SK-N-SH (cell line): ENCODE results near the gene C6. TPM values are rescaled to one million over a fixed set of nuclear protein-coding genes. Genes with fewer than 3 reads are reported as not detected.

Experiments
- CTCF ChIA-PET: fragments of 300-600, 350-600 bp; formaldehyde crosslinking; extraction: SDS; loops from one replicate; lab custom pipeline; 2021; lab: Yijun Ruan, JAX
- POLR2A ChIA-PET: fragments of 350-600 bp; sonication (Branson Sonifier 250); formaldehyde crosslinking; extraction: SDS; loops from one replicate; lab custom pipeline; 2020; ENCODE audit warnings: antibody characterized with exemption, inconsistent platforms; lab: Yijun Ruan, JAX
- DNase-seq: peaks from one replicate; pipeline ENCODE4 v3.0.0; 2012
- H2AFZ ChIP-seq: fragments of 200-600 bp; sonication (generic); 2 replicates; pipeline ENCODE4 v1.8.1; 2016; ENCODE audit warnings: antibody characterized with exemption, mild to moderate bottlenecking, low read depth
- H3F3A ChIP-seq: fragments of 200-600 bp; sonication (generic); replicated peaks from 2 replicates; pipeline ENCODE3; 2016; ENCODE audit warnings: antibody characterized with exemption, mild to moderate bottlenecking; ENCODE audit not compliant: insufficient read depth
- H3K27ac ChIP-seq, 2 experiments: fragments of 200-500 bp in 1 of 2; fragments of 200-600 bp in 1 of 2; sonication (Bioruptor generic) in 1 of 2; sonication (generic), shearing (Covaris generic) in 1 of 2; 2 replicates each; pipeline versions ENCODE4 v1.5.1 to v1.6.1; 2014 to 2016; ENCODE audit warnings: low read depth in 2 of 2, inconsistent platforms in 1 of 2, low read length in 1 of 2, mild to moderate bottlenecking in 1 of 2, mixed read lengths in 1 of 2
- H3K27me3 ChIP-seq: fragments of 200-600 bp; sonication (generic), shearing (Covaris generic); 2 replicates; pipeline ENCODE4 v1.6.1; 2016; ENCODE audit warnings: mixed run types; ENCODE audit not compliant: insufficient read depth
- H3K36me3 ChIP-seq, 2 experiments: fragments of 200-500 bp in 1 of 2; fragments of 200-600 bp in 1 of 2; sonication (Bioruptor generic) in 1 of 2; sonication (generic) in 1 of 2; replicated peaks in 1 of 2; 2 replicates each; pipeline versions ENCODE3 to v1.5.1; 2014 to 2016; ENCODE audit warnings: low read length in 1 of 2, mild to moderate bottlenecking in 1 of 2; ENCODE audit not compliant: insufficient read depth in 2 of 2, control insufficient read depth in 1 of 2
- H3K4me1 ChIP-seq, 2 experiments: fragments of 200-500 bp in 1 of 2; fragments of 200-600 bp in 1 of 2; sonication (Bioruptor generic) in 1 of 2; sonication (generic), shearing (Covaris generic) in 1 of 2; 2 replicates each; pipeline versions ENCODE4 v1.5.1 to v1.6.1; 2014 to 2016; ENCODE audit warnings: low read depth in 1 of 2, low read length in 1 of 2, mixed run types in 1 of 2; ENCODE audit not compliant: insufficient read depth in 2 of 2, control insufficient read depth in 1 of 2
- H3K4me2 ChIP-seq: fragments of 200-600 bp; sonication (generic), shearing (Covaris generic); 2 replicates; pipeline ENCODE4 v1.6.1; 2017; ENCODE audit warnings: mixed run types
- H3K4me3 ChIP-seq, 2 experiments: fragments of 200-500 bp in 1 of 2; fragments of 200-600 bp in 1 of 2; sonication (Bioruptor generic) in 1 of 2; sonication (generic), shearing (Covaris generic) in 1 of 2; 2 replicates each; pipeline versions ENCODE4 v1.5.1 to v1.8.1; 2014 to 2016; ENCODE audit warnings: low read depth in 2 of 2, inconsistent platforms in 1 of 2, low read length in 1 of 2, mild to moderate bottlenecking in 1 of 2, mixed read lengths in 1 of 2, moderate library complexity in 1 of 2
- H3K79me2 ChIP-seq: fragments of 200-600 bp; sonication (generic); 2 replicates; pipeline ENCODE4 v1.8.1; 2017; ENCODE audit warnings: mild to moderate bottlenecking; ENCODE audit not compliant: insufficient read depth
- H3K9ac ChIP-seq: fragments of 200-600 bp; sonication (generic); 2 replicates; pipeline ENCODE4 v1.6.1; 2017; ENCODE audit warnings: mixed run types
- H3K9me2 ChIP-seq: fragments of 200-600 bp; sonication (generic); 2 replicates; pipeline ENCODE4 v1.6.1; 2017; ENCODE audit warnings: mixed run types
- H3K9me3 ChIP-seq: fragments of 200-600 bp; sonication (generic); 2 replicates; pipeline ENCODE4 v1.6.1; 2017; ENCODE audit warnings: mixed run types, mild to moderate bottlenecking, moderate library complexity
- H4K20me1 ChIP-seq: fragments of 200-600 bp; sonication (generic); 2 replicates; pipeline ENCODE4 v1.6.1; 2017; ENCODE audit warnings: mild to moderate bottlenecking, mixed run types; ENCODE audit not compliant: insufficient read depth
- EP300 ChIP-seq, 2 experiments: IDR thresholded peaks; 2 replicates each; pipeline versions ENCODE4 v1.4.0 to v1.6.1; 2012; ENCODE audit warnings: borderline replicate concordance in 1 of 2, low read depth in 1 of 2, low read length in 1 of 2
- FOXM1 ChIP-seq: IDR thresholded peaks from 2 replicates; pipeline ENCODE4 v1.4.0; 2012; ENCODE audit warnings: low read depth, mild to moderate bottlenecking
- GABPA ChIP-seq: IDR thresholded peaks from 2 replicates; pipeline ENCODE4 v1.4.0; 2012; ENCODE audit warnings: low read depth, mild to moderate bottlenecking
- GATA2 ChIP-seq: sonication (generic); formaldehyde crosslinking; IDR thresholded peaks from 2 replicates; pipeline ENCODE4 v1.5.0; 2020; ENCODE audit warnings: mild to moderate bottlenecking, missing genetic modification reagents
- JUND ChIP-seq: IDR thresholded peaks from 2 replicates; pipeline ENCODE4 v1.4.0; 2012
- MAX ChIP-seq: IDR thresholded peaks from 2 replicates; pipeline ENCODE4 v1.4.0; 2012; ENCODE audit warnings: low read depth
- MEF2A ChIP-seq: IDR thresholded peaks from 2 replicates; pipeline ENCODE4 v1.4.0; 2012; ENCODE audit warnings: low read depth, borderline replicate concordance
- MXI1 ChIP-seq: IDR thresholded peaks from 2 replicates; pipeline ENCODE4 v1.6.1; 2012; ENCODE audit warnings: mild to moderate bottlenecking, low read depth, low read length, improper control_type of control experiment
- NRF1 ChIP-seq: IDR thresholded peaks from 2 replicates; pipeline ENCODE4 v1.6.1; 2012; ENCODE audit warnings: low read depth, mild to moderate bottlenecking, low read length
- RAD21 ChIP-seq: IDR thresholded peaks from 2 replicates; pipeline ENCODE4 v1.6.1; 2012; ENCODE audit warnings: mild to moderate bottlenecking, low read length
- RCOR1 ChIP-seq: fragments of 150-350 bp; IDR thresholded peaks from 2 replicates; pipeline ENCODE4 v1.6.1; 2017; ENCODE audit warnings: antibody characterized with exemption, low read length
- RFX5 ChIP-seq: IDR thresholded peaks from 2 replicates; pipeline ENCODE4 v1.6.1; 2012; ENCODE audit warnings: mild to moderate bottlenecking, improper control_type of control experiment, low read length
- RXRA ChIP-seq: IDR thresholded peaks from 2 replicates; pipeline ENCODE4 v1.4.0; 2012; ENCODE audit warnings: low read depth, mild to moderate bottlenecking, borderline replicate concordance
- SIN3A ChIP-seq: IDR thresholded peaks from 2 replicates; pipeline ENCODE4 v1.6.1; 2012; ENCODE audit warnings: low read depth, mild to moderate bottlenecking, low read length, moderate library complexity, borderline replicate concordance
- TCF12 ChIP-seq: IDR thresholded peaks from 2 replicates; pipeline ENCODE4 v1.4.0; 2012
- USF1 ChIP-seq: IDR thresholded peaks from 2 replicates; pipeline ENCODE4 v1.4.0; 2012; ENCODE audit warnings: low read depth, borderline replicate concordance
- YY1 ChIP-seq: IDR thresholded peaks from 2 replicates; pipeline ENCODE4 v1.4.0; 2012; ENCODE audit warnings: low read depth, mild to moderate bottlenecking
- WGBS: methylation state at CpG from one replicate; pipeline ENCODE4 v1.1.6; 2017; ENCODE audit warnings: low lambda C conversion rate; 5-methylcytosine and 5-hydroxymethylcytosine counted together
- polyA plus RNA-seq, 3 experiments: library from polyadenylated mRNA; depleted of rRNA; stranded (reverse); fragments of >200 nt; gene quantifications; 2 replicates each; pipeline ENCODE4 v1.2.3, GENCODE V29; 2012
- TF ChIP-seq, protein P1 (sequence below): fragments of 150-350 bp; IDR thresholded peaks from 2 replicates; pipeline ENCODE4 v1.6.1; 2017; ENCODE audit warnings: antibody characterized with exemption, low read length, low read depth, borderline replicate concordance
- TF ChIP-seq, protein P2 (sequence below): fragments of 200-600 bp; sonication (generic); IDR thresholded peaks from 2 replicates; pipeline ENCODE4 v1.6.1; 2017; ENCODE audit warnings: antibody characterized with exemption, mild to moderate bottlenecking, moderate library complexity
- TF ChIP-seq, protein P3 (sequence below): IDR thresholded peaks from 2 replicates; pipeline ENCODE4; 2012

The C6 gene
- polyA plus RNA-seq, 1 of the 3 experiments (the other 2 are of a cell fraction) = 0.08 TPM

GRCh38 chr5:41252036-41252435 lies 38.7 kb upstream of the C6 start:
- Histone ChIP-seq H3K9me3 (no peaks in the 10 kb centered on the region), H3K9ac (no peak overlapping the region), H3K4me3 (no peak overlapping the region), H3K27ac (no peak overlapping the region), H3K36me3 (no peaks in the 10 kb centered on the region), H3F3A (no peaks in the 10 kb centered on the region), H2AFZ (no peak overlapping the region), H3K27me3 (no peaks in the 10 kb centered on the region), H4K20me1 (no peaks in the 10 kb centered on the region)
- DNase-seq = no peak
- TF ChIP-seq MEF2A (no peak), FOXM1 (no peak), RAD21 (no peak), JUND (no peak)
- TF ChIP-seq, all 33 proteins: peak for 0
- POLR2A ChIA-PET = no interaction called here
- Histone ChIP-seq H3K4me1 (no peaks in the 10 kb centered on the region), H3K9me2 (no peaks in the 10 kb centered on the region), H3K79me2 (no peaks in the 10 kb centered on the region), H3K4me2 (no peak overlapping the region)
- CTCF ChIA-PET = interaction anchor here (3.0 kb wide), 1 partner anchor 347 kb away, joined by 13 read pairs; no protein-coding TSS in a partner anchor

GRCh38 chr5:41250351-41250987 lies 37.1 kb upstream of the C6 start:
- H3K79me2 ChIP-seq = no peaks in the 10 kb centered on the region
- CTCF ChIA-PET = interaction anchor here (3.0 kb wide), 1 partner anchor 346 kb away, joined by 13 read pairs; no protein-coding TSS in a partner anchor
- H2AFZ ChIP-seq = no peak overlapping the region
- no peak for DNase-seq
- no peaks in the 10 kb centered on the region for H3K4me1 ChIP-seq
- H3K27ac ChIP-seq = no peak overlapping the region
- 45% methylated on average over 2 of the region's 2 CpGs for WGBS
- no peak overlapping the region for H3K4me3 ChIP-seq
- no peaks in the 10 kb centered on the region for H3K9me2 ChIP-seq
- H3K9ac ChIP-seq = no peak overlapping the region
- no peaks in the 10 kb centered on the region for H3F3A ChIP-seq
- H3K9me3 ChIP-seq = no peaks in the 10 kb centered on the region
- TF ChIP-seq RXRA = no peak
- TF ChIP-seq, protein P1, sequence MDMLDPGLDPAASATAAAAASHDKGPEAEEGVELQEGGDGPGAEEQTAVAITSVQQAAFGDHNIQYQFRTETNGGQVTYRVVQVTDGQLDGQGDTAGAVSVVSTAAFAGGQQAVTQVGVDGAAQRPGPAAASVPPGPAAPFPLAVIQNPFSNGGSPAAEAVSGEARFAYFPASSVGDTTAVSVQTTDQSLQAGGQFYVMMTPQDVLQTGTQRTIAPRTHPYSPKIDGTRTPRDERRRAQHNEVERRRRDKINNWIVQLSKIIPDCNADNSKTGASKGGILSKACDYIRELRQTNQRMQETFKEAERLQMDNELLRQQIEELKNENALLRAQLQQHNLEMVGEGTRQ = no peak
- TF ChIP-seq EP300 (IDR thresholded peaks at IDR 0.05; ENCODE audit: borderline replicate concordance in 1 of 2, low read depth in 1 of 2, low read length in 1 of 2) = no peak
- TF ChIP-seq, protein P2, sequence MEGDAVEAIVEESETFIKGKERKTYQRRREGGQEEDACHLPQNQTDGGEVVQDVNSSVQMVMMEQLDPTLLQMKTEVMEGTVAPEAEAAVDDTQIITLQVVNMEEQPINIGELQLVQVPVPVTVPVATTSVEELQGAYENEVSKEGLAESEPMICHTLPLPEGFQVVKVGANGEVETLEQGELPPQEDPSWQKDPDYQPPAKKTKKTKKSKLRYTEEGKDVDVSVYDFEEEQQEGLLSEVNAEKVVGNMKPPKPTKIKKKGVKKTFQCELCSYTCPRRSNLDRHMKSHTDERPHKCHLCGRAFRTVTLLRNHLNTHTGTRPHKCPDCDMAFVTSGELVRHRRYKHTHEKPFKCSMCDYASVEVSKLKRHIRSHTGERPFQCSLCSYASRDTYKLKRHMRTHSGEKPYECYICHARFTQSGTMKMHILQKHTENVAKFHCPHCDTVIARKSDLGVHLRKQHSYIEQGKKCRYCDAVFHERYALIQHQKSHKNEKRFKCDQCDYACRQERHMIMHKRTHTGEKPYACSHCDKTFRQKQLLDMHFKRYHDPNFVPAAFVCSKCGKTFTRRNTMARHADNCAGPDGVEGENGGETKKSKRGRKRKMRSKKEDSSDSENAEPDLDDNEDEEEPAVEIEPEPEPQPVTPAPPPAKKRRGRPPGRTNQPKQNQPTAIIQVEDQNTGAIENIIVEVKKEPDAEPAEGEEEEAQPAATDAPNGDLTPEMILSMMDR = no peak
- no peak for TF ChIP-seq TCF12
- TF ChIP-seq NRF1 = no peak
- no peak for TF ChIP-seq MEF2A
- no peak for TF ChIP-seq FOXM1
- TF ChIP-seq GATA2 (CRISPR knock-in tag) = no peak
- TF ChIP-seq MAX = no peak
- TF ChIP-seq GABPA = no peak
- TF ChIP-seq YY1 = no peak
- TF ChIP-seq SIN3A = no peak
- TF ChIP-seq, protein P3, sequence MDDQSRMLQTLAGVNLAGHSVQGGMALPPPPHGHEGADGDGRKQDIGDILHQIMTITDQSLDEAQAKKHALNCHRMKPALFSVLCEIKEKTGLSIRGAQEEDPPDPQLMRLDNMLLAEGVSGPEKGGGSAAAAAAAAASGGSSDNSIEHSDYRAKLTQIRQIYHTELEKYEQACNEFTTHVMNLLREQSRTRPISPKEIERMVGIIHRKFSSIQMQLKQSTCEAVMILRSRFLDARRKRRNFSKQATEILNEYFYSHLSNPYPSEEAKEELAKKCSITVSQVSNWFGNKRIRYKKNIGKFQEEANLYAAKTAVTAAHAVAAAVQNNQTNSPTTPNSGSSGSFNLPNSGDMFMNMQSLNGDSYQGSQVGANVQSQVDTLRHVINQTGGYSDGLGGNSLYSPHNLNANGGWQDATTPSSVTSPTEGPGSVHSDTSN = no peak
- TF ChIP-seq RAD21 = no peak
- TF ChIP-seq USF1 = no peak
- TF ChIP-seq MXI1 = no peak
- TF ChIP-seq RFX5 = no peak
- no peak for TF ChIP-seq RCOR1
- TF ChIP-seq, all 33 proteins: peak for 0
- Histone ChIP-seq H4K20me1 (no peaks in the 10 kb centered on the region), H3K27me3 (no peaks in the 10 kb centered on the region), H3K4me2 (no peak overlapping the region), H3K36me3 (no peaks in the 10 kb centered on the region)
- POLR2A ChIA-PET = no interaction called here
